Esophagus (tissue), 2 donors: ENCODE measurements around the gene TSHZ2. TPM values are rescaled to one million over a fixed set of nuclear protein-coding genes. Genes with fewer than 3 reads are reported as not detected.

Experiments
- H3K27ac ChIP-seq, 2 donors: one replicate each; pipeline ENCODE4 v1.5.1; 2013; ENCODE audit warnings: low read depth in 2 of 2, mild to moderate bottlenecking in 2 of 2, inconsistent platforms in 1 of 2, low read length in 1 of 2, moderate library complexity in 1 of 2
- H3K27me3 ChIP-seq, 2 donors: one replicate each; pipeline ENCODE4 v1.6.1; 2013; ENCODE audit warnings: low read length in 2 of 2, control low read depth in 1 of 2, mild to moderate bottlenecking in 1 of 2; ENCODE audit not compliant: insufficient read depth in 2 of 2, control insufficient read depth in 1 of 2
- H3K36me3 ChIP-seq, 2 donors: one replicate each; pipeline ENCODE4 v1.6.1; 2013; ENCODE audit warnings: low read length in 1 of 2; ENCODE audit not compliant: control insufficient read depth in 2 of 2, insufficient read depth in 2 of 2
- H3K4me1 ChIP-seq, 2 donors: one replicate each; pipeline ENCODE4 v1.6.1; 2013; ENCODE audit warnings: low read length in 1 of 2; ENCODE audit not compliant: control insufficient read depth in 2 of 2, insufficient read depth in 2 of 2
- H3K4me3 ChIP-seq, 2 donors: one replicate each; pipeline ENCODE4 v1.5.1; 2013; ENCODE audit warnings: low read length in 2 of 2, mild to moderate bottlenecking in 2 of 2, low read depth in 1 of 2, moderate library complexity in 1 of 2
- H3K9me3 ChIP-seq, 2 donors: one replicate each; pipeline ENCODE4 v1.6.1; 2013; ENCODE audit warnings: mild to moderate bottlenecking in 2 of 2, low read depth in 1 of 2, low read length in 1 of 2, moderate library complexity in 1 of 2; ENCODE audit not compliant: control insufficient read depth in 2 of 2, insufficient read depth in 1 of 2
- WGBS, 2 donors: extraction: QIAGEN DNeasy Blood & Tissue Kit; methylation state at CpG; one replicate each; pipeline ENCODE4 v1.1.7; 2013; 5-methylcytosine and 5-hydroxymethylcytosine counted together
- polyA plus RNA-seq, 2 donors: library from polyadenylated mRNA; stranded (reverse); fragments of 200-250 nt; gene quantifications; one replicate each; pipeline ENCODE4 v1.2.3, GENCODE V29; 2013
- donor health status: healthy with polysubstance abuse.
- donor health status: Bipolar disorder and iron deficiency.

Gene TSHZ2
- polyA plus RNA-seq, 2 donors = 4.6 to 11.7 TPM

- 81 to 87% methylated on average over 5 of the region's 5 CpGs for WGBS, 2 donors
- H3K36me3 ChIP-seq = no peaks in the 10 kb centered on the region
- H3K9me3 ChIP-seq = no peaks in the 10 kb centered on the region
- H3K4me3 ChIP-seq = no peak overlapping the region
- H3K4me1 ChIP-seq = no peaks in the 10 kb centered on the region
- no peak overlapping the region for H3K27ac ChIP-seq
- H3K27me3 ChIP-seq = no peaks in the 10 kb centered on the region
These were observed 298.7 kb downstream of the TSHZ2 start for GRCh38 chr20:53270792-53271375.

- Histone ChIP-seq H3K4me1 (no peaks in the 10 kb centered on the region), H3K36me3 (no peaks in the 10 kb centered on the region)
These were observed 302.2 kb downstream of the TSHZ2 start for GRCh38 chr20:53274365-53274764.

GRCh38 chr20:53274807-53275206, 302.6 kb downstream of the TSHZ2 start:
- 65 to 69% methylated on average over 3 of the region's 3 CpGs for WGBS, 2 donors
- no peaks in the 10 kb centered on the region for H3K27me3 ChIP-seq
- no peaks in the 10 kb centered on the region for H3K9me3 ChIP-seq
- no peaks in the 10 kb centered on the region for H3K36me3 ChIP-seq
- H3K4me3 ChIP-seq = no peak overlapping the region
- no peaks in the 10 kb centered on the region for H3K4me1 ChIP-seq
- H3K27ac ChIP-seq = no peak overlapping the region

More at GRCh38 chr20:53274365-53274764, 302.2 kb downstream of the TSHZ2 start:
- Histone ChIP-seq H3K27ac (no peak overlapping the region), H3K9me3 (no peaks in the 10 kb centered on the region), H3K4me3 (no peak overlapping the region), H3K27me3 (no peaks in the 10 kb centered on the region)
- 80 to 89% methylated on average over 5 of the region's 5 CpGs for WGBS, 2 donors

GRCh38 chr20:53276143-53276542, 304.0 kb downstream of the TSHZ2 start:
- H3K4me3 ChIP-seq = no peak overlapping the region
- WGBS, 2 donors = 50 to 58% methylated on average over 3 of the region's 3 CpGs
- no peaks in the 10 kb centered on the region for H3K36me3 ChIP-seq
- no peaks in the 10 kb centered on the region for H3K9me3 ChIP-seq
- H3K27me3 ChIP-seq = no peaks in the 10 kb centered on the region
- no peak overlapping the region for H3K27ac ChIP-seq
- no peaks in the 10 kb centered on the region for H3K4me1 ChIP-seq

GRCh38 chr20:53278555-53278954, 306.4 kb downstream of the TSHZ2 start:
- Histone ChIP-seq H3K27me3 (no peaks in the 10 kb centered on the region), H3K27ac (no peak overlapping the region), H3K36me3 (no peaks in the 10 kb centered on the region), H3K9me3 (no peaks in the 10 kb centered on the region), H3K4me3 (no peak overlapping the region), H3K4me1 (no peaks in the 10 kb centered on the region)
- WGBS, 2 donors = 96% methylated on average over 1 of the region's 1 CpG

GRCh38 chr20:53279735-53280134, 307.6 kb downstream of the TSHZ2 start:
- H3K4me3 ChIP-seq = no peak overlapping the region
- H3K4me1 ChIP-seq = no peaks in the 10 kb centered on the region
- H3K9me3 ChIP-seq = no peaks in the 10 kb centered on the region
- H3K27ac ChIP-seq = no peak overlapping the region
- H3K36me3 ChIP-seq = no peaks in the 10 kb centered on the region
- 61 to 65% methylated on average over 1 of the region's 1 CpG for WGBS, 2 donors
- H3K27me3 ChIP-seq = no peaks in the 10 kb centered on the region

GRCh38 chr20:53281557-53282117, 309.5 kb downstream of the TSHZ2 start:
- H3K27ac ChIP-seq = no peak overlapping the region
- H3K4me3 ChIP-seq = no peak overlapping the region
- WGBS, 2 donors = 81 to 83% methylated on average over 2 of the region's 2 CpGs
- no peaks in the 10 kb centered on the region for H3K36me3 ChIP-seq
- no peaks in the 10 kb centered on the region for H3K4me1 ChIP-seq
- no peaks in the 10 kb centered on the region for H3K27me3 ChIP-seq
- no peaks in the 10 kb centered on the region for H3K9me3 ChIP-seq

- no peak overlapping the region for H3K4me3 ChIP-seq
These were observed 310.2 kb downstream of the TSHZ2 start for GRCh38 chr20:53282217-53282955.

GRCh38 chr20:53283011-53283410, 310.9 kb downstream of the TSHZ2 start:
- no peak overlapping the region for H3K4me3 ChIP-seq
- H3K4me1 ChIP-seq = no peaks in the 10 kb centered on the region
- H3K9me3 ChIP-seq = no peaks in the 10 kb centered on the region
- 73 to 78% methylated on average over 2 of the region's 2 CpGs for WGBS, 2 donors
- H3K27me3 ChIP-seq = no peaks in the 10 kb centered on the region
- no peak overlapping the region for H3K27ac ChIP-seq
- H3K36me3 ChIP-seq = no peaks in the 10 kb centered on the region

More at GRCh38 chr20:53282217-53282955, 310.2 kb downstream of the TSHZ2 start:
- Histone ChIP-seq H3K36me3 (no peaks in the 10 kb centered on the region), H3K27me3 (no peaks in the 10 kb centered on the region), H3K4me1 (no peaks in the 10 kb centered on the region), H3K27ac (no peak overlapping the region), H3K9me3 (no peaks in the 10 kb centered on the region)
- 75 to 76% methylated on average over 11 of the region's 11 CpGs for WGBS, 2 donors
